GM13976 (cell line): ENCODE measurements around the gene PIEZO2.

Experiments
- DNase-seq: peaks from one replicate; pipeline ENCODE4 v3.0.0; 2012; ENCODE audit warnings: low spot score
- CTCF ChIP-seq: IDR thresholded peaks from 2 replicates; pipeline ENCODE4 v1.5.1; 2012; ENCODE audit warnings: borderline replicate concordance, mild to moderate bottlenecking; ENCODE audit not compliant: insufficient read depth; ENCODE audit errors: extremely low read depth, missing control alignments, control extremely low read depth
- in situ Hi-C: fragments of 300-500 bp; cut with MboI; formaldehyde crosslinking; loops from one replicate; pipeline ENCODE4 v1.12.0; 2022; ENCODE audit warnings: low sequenced_read_pairs, mixed read lengths, inconsistent platforms; ENCODE audit not compliant: unreplicated experiment

PIEZO2 gene

DNA sequence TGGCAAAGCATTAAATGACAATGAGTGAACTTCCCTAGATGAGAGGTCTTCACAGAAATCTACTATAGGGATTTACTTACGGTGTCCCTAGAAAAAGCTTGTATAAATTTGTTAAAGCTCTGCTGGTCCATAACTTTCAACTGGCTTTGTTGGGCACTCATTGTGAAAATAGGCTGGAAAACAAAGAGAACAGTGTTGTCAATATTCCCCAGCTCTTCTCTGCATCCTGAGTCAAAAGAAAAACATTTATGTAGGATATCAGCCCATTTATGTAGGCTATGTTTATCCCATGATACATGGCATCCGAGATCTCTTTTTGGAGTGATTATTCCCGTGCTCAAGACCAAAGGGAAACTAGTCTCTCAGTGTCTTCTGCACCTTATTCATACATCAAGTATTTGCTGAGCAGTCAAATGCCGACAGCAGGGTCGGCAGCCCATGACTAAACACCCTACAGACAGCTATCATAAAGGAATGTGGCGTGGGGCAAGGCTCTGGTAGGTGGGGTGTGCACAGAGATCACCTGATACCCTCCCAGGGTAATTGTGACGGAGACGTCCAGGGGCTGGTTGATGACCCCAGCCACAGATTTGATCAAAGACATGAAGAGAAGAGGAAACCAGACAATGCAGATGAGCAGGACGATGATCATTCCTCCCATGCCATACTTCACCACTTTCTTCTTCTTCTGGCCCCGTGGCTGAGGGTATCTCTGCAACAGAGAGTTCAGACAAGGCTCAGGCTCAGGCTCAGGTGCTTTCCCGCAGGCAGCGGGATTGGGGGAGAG is 467.6 kb downstream of the PIEZO2 start:
- no peak for TF ChIP-seq CTCF
- in situ Hi-C loops: no loop called here
- DNase-seq: no peak

DNA sequence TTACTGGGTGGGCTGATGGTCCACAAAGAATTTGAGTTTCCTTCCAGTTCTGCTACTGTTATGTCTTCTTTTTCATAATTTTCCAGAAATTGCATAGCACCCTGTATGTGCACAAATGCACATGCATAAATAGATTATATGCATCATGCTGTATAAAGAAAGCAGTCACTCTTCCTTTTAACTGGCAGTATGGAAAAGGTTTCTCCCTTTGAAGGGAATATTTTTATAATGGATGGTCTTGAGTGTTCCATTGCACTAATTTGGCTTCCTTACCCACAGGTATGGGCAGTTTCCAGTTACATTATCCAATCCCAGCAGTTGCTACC is 469.1 kb downstream of the PIEZO2 start:
- in situ Hi-C loops: no loop called here
- DNase-seq: no peak
- TF ChIP-seq CTCF: no peak

GRCh38 chr18:10679557-10680270 is 469.7 kb downstream of the PIEZO2 start:
- no peak for DNase-seq
- TF ChIP-seq CTCF: no peak
- in situ Hi-C loops: no loop called here

DNA sequence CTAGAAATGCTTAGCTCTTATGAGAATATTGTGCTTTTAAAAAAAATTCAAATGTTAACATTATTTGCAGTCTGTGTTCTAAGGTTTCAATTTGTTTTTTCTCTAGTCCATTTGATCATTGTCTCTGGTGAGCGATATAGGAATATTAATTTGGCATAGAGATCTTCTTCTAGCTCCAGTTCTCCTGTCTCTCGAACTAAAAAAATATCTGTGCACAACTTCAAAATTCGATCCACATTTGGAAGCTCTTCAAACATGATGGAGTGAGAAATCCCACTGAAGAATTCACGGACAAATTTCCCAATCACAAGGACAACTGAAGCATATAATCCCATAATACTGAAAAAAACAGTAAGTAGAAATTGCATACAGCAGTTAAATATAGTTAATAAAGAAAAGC is 477.9 kb downstream of the PIEZO2 start:
- no peak for DNase-seq
- in situ Hi-C loops: no loop called here
- no peak for TF ChIP-seq CTCF

DNA sequence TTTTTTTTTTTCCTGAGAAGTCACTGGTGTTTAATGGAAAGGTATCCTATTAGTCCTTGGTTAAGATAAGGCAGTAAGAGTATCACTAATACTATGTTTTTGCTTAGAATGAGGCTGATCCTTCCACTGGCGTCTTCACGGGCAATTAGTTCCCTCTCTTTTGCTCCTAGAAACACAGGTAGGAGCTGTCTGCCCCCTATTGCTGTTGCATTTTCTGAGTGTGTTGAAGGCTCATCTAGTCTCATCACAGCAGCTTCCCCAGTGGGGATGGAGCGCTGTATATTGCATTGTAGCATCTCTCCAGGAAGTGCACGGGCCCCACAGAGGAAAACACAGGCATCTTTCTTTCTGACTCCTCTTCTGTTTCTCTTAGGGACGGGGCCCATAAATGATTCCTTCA is 478.5 kb downstream of the PIEZO2 start:
- in situ Hi-C loops: no loop called here
- no peak for DNase-seq

More for the DNA sequence above, 478.5 kb downstream of the PIEZO2 start:
- TF ChIP-seq CTCF: no peak
